GM18511 (cell line): ENCODE results near the gene CCL26.
"Not testable (repeated sequence)": the region's sequence is repeated elsewhere in the genome, so short reads cannot be mapped to it uniquely, and the experiment has no call there.

ENCODE experiments used
- ATAC-seq: cut with Tn5 transposase; IDR thresholded peaks from one replicate; pipeline ENCODE4 v1.9.1; 2021; ENCODE audit warnings: mild to moderate bottlenecking, moderate library complexity; ENCODE audit not compliant: unreplicated experiment

CCL26 gene

GRCh38 chr7:75793676-75794075, 21.7 kb upstream of the CCL26 start:
- ATAC-seq: no peak

GRCh38 chr7:75792567-75792966, 20.6 kb upstream of the CCL26 start:
- not testable (repeated sequence) for ATAC-seq

- ATAC-seq: no peak
Observed at GRCh38 chr7:75789361-75789924, 17.4 kb upstream of the CCL26 start.

- not testable (repeated sequence) for ATAC-seq
Observed at GRCh38 chr7:75788154-75788847, 16.3 kb upstream of the CCL26 start.

- ATAC-seq: not testable (repeated sequence)
Observed at GRCh38 chr7:75783058-75783457, 11.0 kb upstream of the CCL26 start.

- ATAC-seq: not testable (repeated sequence)
Observed at GRCh38 chr7:75780647-75781273, 8.7 kb upstream of the CCL26 start.

GRCh38 chr7:75779516-75779915, 7.5 kb upstream of the CCL26 start:
- ATAC-seq: not testable (repeated sequence)

- ATAC-seq: not testable (repeated sequence)
Observed at GRCh38 chr7:75779035-75779434, 7.0 kb upstream of the CCL26 start.

- no peak for ATAC-seq
Observed at GRCh38 chr7:75776295-75776971, 4.4 kb upstream of the CCL26 start.

- ATAC-seq: not testable (repeated sequence)
Observed at GRCh38 chr7:75773958-75774357, 1.9 kb upstream of the CCL26 start.

GRCh38 chr7:75771224-75771623, 787 bp downstream of the CCL26 start:
- ATAC-seq: no peak

- no peak for ATAC-seq
Observed at GRCh38 chr7:75762350-75762917, 9.6 kb downstream of the CCL26 start.

GRCh38 chr7:75761801-75762200, 10.2 kb downstream of the CCL26 start:
- not testable (repeated sequence) for ATAC-seq

- no peak for ATAC-seq
Observed at GRCh38 chr7:75758491-75758890, 13.5 kb downstream of the CCL26 start.

GRCh38 chr7:75757860-75758259, 14.2 kb downstream of the CCL26 start:
- ATAC-seq: no peak

- no peak for ATAC-seq
Observed at GRCh38 chr7:75756991-75757676, 14.9 kb downstream of the CCL26 start.

GRCh38 chr7:75756206-75756990, 15.6 kb downstream of the CCL26 start:
- ATAC-seq: no peak

- ATAC-seq: no peak
Observed at GRCh38 chr7:75743455-75743859, 28.6 kb downstream of the CCL26 start.

- ATAC-seq: no peak
Observed at GRCh38 chr7:75740846-75741497, 31.0 kb downstream of the CCL26 start.
